Neural cell (in vitro differentiated cells): ENCODE data around the gene ODF2. TPM values are rescaled to one million over a fixed set of nuclear protein-coding genes. Genes with fewer than 3 reads are reported as not detected.

Source experiments
- H2AFZ ChIP-seq: fragments of 200-600, 300-800 bp; sonication (generic), shearing (Covaris generic); 2 replicates; pipeline ENCODE4 v1.6.0; 2014; ENCODE audit warnings: low read depth, mild to moderate bottlenecking, antibody characterized with exemption, low read length, moderate library complexity
- H3F3A ChIP-seq: fragments of 200-600 bp; shearing (Covaris generic); 2 replicates; pipeline ENCODE4 v1.6.1; 2016; ENCODE audit warnings: mild to moderate bottlenecking, moderate library complexity, mixed read lengths, antibody characterized with exemption, low read length; ENCODE audit not compliant: insufficient read depth, poor library complexity, severe bottlenecking
- H3K27ac ChIP-seq: fragments of 200-600, 300-800 bp; sonication (generic), shearing (Covaris generic); 2 replicates; pipeline ENCODE4 v1.5.1; 2014; ENCODE audit warnings: mild to moderate bottlenecking, low read length, moderate library complexity
- H3K27me3 ChIP-seq: fragments of 300-800, 200-600 bp; sonication (generic), shearing (Covaris generic); 2 replicates; pipeline ENCODE4 v1.6.0; 2014; ENCODE audit warnings: mild to moderate bottlenecking, low read depth, low read length, moderate library complexity; ENCODE audit not compliant: insufficient read depth
- H3K36me3 ChIP-seq: fragments of 300-800, 200-600 bp; sonication (generic), shearing (Covaris generic); 2 replicates; pipeline ENCODE4 v1.5.1; 2014; ENCODE audit warnings: mild to moderate bottlenecking, antibody characterized with exemption, low read length, moderate library complexity; ENCODE audit not compliant: insufficient read depth
- H3K4me2 ChIP-seq: fragments of 300-800, 200-600 bp; sonication (generic), shearing (Covaris generic); 2 replicates; pipeline ENCODE4 v1.6.0; 2014; ENCODE audit warnings: mild to moderate bottlenecking, low read length
- H3K4me3 ChIP-seq: fragments of 300-800, 200-600 bp; sonication (generic), shearing (Covaris generic); 2 replicates; pipeline ENCODE4 v1.5.1; 2014; ENCODE audit warnings: mild to moderate bottlenecking, low read length, moderate library complexity
- H3K79me2 ChIP-seq: fragments of 200-600 bp; shearing (Covaris generic); replicated peaks from 2 replicates; pipeline ENCODE4 v1.6.0; 2014; ENCODE audit warnings: mild to moderate bottlenecking, low read length, moderate library complexity; ENCODE audit not compliant: insufficient read depth
- H3K9ac ChIP-seq: fragments of 300-800, 200-600 bp; sonication (generic), shearing (Covaris generic); 2 replicates; pipeline ENCODE4 v1.6.1; 2016; ENCODE audit warnings: mild to moderate bottlenecking, low read length, mixed read lengths
- H3K9me2 ChIP-seq: fragments of 200-600 bp; shearing (Covaris generic); 2 replicates; pipeline ENCODE4 v1.6.1; 2016; ENCODE audit warnings: mild to moderate bottlenecking, low read length, mixed read lengths; ENCODE audit not compliant: insufficient read depth
- H3K9me3 ChIP-seq: fragments of 200-600, 300-800 bp; sonication (generic), shearing (Covaris generic); 2 replicates; pipeline ENCODE4 v1.6.1; 2016; ENCODE audit warnings: mild to moderate bottlenecking, mixed run types, low read length, moderate library complexity, mixed read lengths
- H4K20me1 ChIP-seq: fragments of 200-600 bp; shearing (Covaris generic); 2 replicates; pipeline ENCODE4 v1.6.1; 2016; ENCODE audit warnings: mild to moderate bottlenecking, mixed run types; ENCODE audit not compliant: insufficient read depth
- EP300 ChIP-seq: fragments of 450-650 bp; conservative IDR thresholded peaks from 2 replicates; pipeline ENCODE4 v1.6.1; 2014; ENCODE audit warnings: antibody characterized with exemption, mild to moderate bottlenecking, moderate library complexity; ENCODE audit not compliant: poor library complexity, severe bottlenecking
- EZH2 ChIP-seq: fragments of 200-600, 300-800 bp; shearing (Covaris generic), sonication (generic); IDR thresholded peaks from 2 replicates; pipeline ENCODE4 v1.6.1; 2014; ENCODE audit warnings: antibody characterized with exemption, low read length, borderline replicate concordance, mild to moderate bottlenecking; ENCODE audit not compliant: insufficient read depth, poor library complexity, severe bottlenecking
- MXI1 ChIP-seq: fragments of 450-650 bp; conservative IDR thresholded peaks from 2 replicates; pipeline ENCODE4 v1.6.1; 2014; ENCODE audit warnings: antibody characterized with exemption, mild to moderate bottlenecking; ENCODE audit not compliant: poor library complexity, severe bottlenecking
- POLR2AphosphoS5 ChIP-seq: IDR thresholded peaks from 2 replicates; pipeline ENCODE4 v1.6.1; 2012
- RAD21 ChIP-seq: fragments of 450-650 bp; conservative IDR thresholded peaks from 2 replicates; pipeline ENCODE4 v1.6.1; 2014; ENCODE audit warnings: antibody characterized with exemption, mild to moderate bottlenecking, moderate library complexity
- SMC3 ChIP-seq: fragments of 450-650 bp; conservative IDR thresholded peaks from 2 replicates; pipeline ENCODE4 v1.6.1; 2014; ENCODE audit warnings: antibody characterized with exemption, mild to moderate bottlenecking, moderate library complexity; ENCODE audit not compliant: poor library complexity
- TAF1 ChIP-seq: IDR thresholded peaks from 2 replicates; pipeline ENCODE4 v1.6.1; 2012; ENCODE audit warnings: low read depth
- polyA minus RNA-seq: library from RNA; depleted of rRNA, polyadenylated mRNA; stranded (reverse); fragments of >200 nt; gene quantifications from 2 replicates; pipeline ENCODE4 v1.2.3, GENCODE V29; 2014
- polyA plus RNA-seq: library from polyadenylated mRNA; depleted of rRNA; stranded (reverse); fragments of >200 nt; gene quantifications from 2 replicates; pipeline ENCODE4 v1.2.3, GENCODE V29; 2014
- TF ChIP-seq, protein P1 (sequence below): fragments of 450-650 bp; IDR thresholded peaks from 2 replicates; pipeline ENCODE4 v1.5.1; 2014; ENCODE audit warnings: antibody characterized with exemption, mild to moderate bottlenecking, moderate library complexity; ENCODE audit not compliant: poor library complexity, severe bottlenecking
- TF ChIP-seq, protein P2 (sequence below): IDR thresholded peaks from 2 replicates; pipeline ENCODE4 v1.6.1; 2012; ENCODE audit warnings: borderline replicate concordance

ODF2 gene
- 39.3 and 40.4 TPM in 2 replicates for polyA plus RNA-seq
- polyA minus RNA-seq = 26.3 and 31.1 TPM in 2 replicates

DNA sequence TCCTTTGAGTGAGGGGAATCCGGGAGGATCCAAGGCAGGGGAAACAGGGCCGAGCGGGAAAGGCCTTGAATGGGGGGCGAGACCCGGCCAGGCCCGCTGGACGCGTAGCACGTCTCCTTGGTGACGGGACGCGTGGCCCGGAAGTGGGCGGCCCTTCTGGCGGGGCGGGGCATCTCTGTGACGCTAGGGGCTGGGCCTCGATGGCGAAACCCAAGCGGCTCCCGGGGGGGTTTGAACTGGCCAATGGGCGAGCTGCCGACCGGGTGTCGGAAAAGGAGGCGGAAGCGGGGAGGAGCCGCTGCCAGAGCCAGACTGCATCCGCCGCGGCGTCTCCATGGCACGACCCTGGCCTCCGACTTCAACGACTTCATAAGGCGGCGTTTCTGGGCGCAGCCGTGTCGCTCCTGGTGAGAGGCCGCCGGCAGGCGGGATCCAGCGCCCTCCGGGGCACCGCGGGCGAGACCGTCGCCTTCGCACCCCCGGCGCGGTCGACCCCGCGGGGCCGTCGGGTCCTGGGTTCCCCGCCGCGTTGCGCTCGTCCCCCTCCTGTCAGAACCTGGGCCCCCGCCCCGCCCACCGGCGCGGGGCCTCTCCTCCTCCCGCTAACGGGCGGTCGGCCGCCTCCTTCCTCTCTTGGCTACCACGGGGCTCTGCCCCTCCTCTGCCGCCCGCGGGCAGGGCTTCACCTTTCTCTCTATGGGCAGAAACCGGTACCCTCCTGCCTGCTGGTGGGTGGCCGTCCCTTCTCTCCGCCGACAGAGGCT is at the start of gene ODF2:
Gene ODF2, plus strand, starts transcription at position 158 of the 764 bp plus-strand sequence. Its CDS starts 86 bp downstream, at position 244.
- Histone ChIP-seq H3K79me2 (no peaks in the 10 kb centered on the region), H3K4me3 (peak within 1 kb of the TSS; percentile 94), H3K36me3 (no peaks in the 10 kb centered on the region), H3K4me2 (peak within 1 kb of the TSS; percentile 44), H3K9ac (peak within 1 kb of the TSS; percentile 70), H3K27ac (peak within 1 kb of the TSS; percentile 57), H3K27me3 (no peaks in the 10 kb centered on the region), H3K9me3 (no peaks in the 10 kb centered on the region), H3K9me2 (no peaks in the 10 kb centered on the region), H2AFZ (peak within 1 kb of the TSS; percentile 65), H3F3A (no peaks in the 10 kb centered on the region), H4K20me1 (no peaks in the 10 kb centered on the region)
- TF ChIP-seq TAF1 (peak; percentile 56), POLR2AphosphoS5 (peak; percentile 77), MXI1 (peak; percentile 80), SMC3 (peak; percentile 18), EZH2 (no peak), RAD21 (no peak), EP300 (no peak)
- TF ChIP-seq, protein P1, sequence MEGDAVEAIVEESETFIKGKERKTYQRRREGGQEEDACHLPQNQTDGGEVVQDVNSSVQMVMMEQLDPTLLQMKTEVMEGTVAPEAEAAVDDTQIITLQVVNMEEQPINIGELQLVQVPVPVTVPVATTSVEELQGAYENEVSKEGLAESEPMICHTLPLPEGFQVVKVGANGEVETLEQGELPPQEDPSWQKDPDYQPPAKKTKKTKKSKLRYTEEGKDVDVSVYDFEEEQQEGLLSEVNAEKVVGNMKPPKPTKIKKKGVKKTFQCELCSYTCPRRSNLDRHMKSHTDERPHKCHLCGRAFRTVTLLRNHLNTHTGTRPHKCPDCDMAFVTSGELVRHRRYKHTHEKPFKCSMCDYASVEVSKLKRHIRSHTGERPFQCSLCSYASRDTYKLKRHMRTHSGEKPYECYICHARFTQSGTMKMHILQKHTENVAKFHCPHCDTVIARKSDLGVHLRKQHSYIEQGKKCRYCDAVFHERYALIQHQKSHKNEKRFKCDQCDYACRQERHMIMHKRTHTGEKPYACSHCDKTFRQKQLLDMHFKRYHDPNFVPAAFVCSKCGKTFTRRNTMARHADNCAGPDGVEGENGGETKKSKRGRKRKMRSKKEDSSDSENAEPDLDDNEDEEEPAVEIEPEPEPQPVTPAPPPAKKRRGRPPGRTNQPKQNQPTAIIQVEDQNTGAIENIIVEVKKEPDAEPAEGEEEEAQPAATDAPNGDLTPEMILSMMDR = no peak
- TF ChIP-seq, protein P2, sequence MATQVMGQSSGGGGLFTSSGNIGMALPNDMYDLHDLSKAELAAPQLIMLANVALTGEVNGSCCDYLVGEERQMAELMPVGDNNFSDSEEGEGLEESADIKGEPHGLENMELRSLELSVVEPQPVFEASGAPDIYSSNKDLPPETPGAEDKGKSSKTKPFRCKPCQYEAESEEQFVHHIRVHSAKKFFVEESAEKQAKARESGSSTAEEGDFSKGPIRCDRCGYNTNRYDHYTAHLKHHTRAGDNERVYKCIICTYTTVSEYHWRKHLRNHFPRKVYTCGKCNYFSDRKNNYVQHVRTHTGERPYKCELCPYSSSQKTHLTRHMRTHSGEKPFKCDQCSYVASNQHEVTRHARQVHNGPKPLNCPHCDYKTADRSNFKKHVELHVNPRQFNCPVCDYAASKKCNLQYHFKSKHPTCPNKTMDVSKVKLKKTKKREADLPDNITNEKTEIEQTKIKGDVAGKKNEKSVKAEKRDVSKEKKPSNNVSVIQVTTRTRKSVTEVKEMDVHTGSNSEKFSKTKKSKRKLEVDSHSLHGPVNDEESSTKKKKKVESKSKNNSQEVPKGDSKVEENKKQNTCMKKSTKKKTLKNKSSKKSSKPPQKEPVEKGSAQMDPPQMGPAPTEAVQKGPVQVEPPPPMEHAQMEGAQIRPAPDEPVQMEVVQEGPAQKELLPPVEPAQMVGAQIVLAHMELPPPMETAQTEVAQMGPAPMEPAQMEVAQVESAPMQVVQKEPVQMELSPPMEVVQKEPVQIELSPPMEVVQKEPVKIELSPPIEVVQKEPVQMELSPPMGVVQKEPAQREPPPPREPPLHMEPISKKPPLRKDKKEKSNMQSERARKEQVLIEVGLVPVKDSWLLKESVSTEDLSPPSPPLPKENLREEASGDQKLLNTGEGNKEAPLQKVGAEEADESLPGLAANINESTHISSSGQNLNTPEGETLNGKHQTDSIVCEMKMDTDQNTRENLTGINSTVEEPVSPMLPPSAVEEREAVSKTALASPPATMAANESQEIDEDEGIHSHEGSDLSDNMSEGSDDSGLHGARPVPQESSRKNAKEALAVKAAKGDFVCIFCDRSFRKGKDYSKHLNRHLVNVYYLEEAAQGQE = no peak

DNA sequence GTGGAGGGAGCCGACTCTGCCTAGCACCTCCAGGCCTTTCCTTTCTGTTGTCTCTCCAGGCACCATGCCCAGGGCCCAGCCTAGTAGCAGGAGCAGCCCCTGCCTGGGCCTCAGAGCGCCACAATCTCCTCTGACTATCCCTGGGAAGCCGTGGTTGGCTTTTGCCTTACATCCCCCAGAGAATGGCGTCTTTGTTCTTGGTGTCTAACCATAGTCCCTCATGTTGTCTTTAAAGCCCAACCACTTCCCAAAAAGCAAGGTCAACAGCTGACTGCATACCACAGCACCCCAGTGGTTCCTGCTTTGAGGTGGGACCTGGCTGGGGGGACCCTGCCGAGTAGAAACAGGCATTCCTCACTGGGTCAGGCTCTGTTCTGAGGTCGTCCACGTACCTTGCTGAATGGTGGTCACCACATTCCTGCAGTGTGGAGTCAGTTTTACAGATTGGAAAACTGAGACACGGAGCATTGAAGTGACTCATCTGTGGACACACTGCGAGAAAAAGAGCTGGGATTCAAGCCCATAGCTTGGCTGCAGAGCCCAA is 48.9 kb upstream of the ODF2 start:
- Histone ChIP-seq H4K20me1 (no peaks in the 10 kb centered on the region), H2AFZ (no peak overlapping the region)

More for the DNA sequence above, 48.9 kb upstream of the ODF2 start:
- Histone ChIP-seq H3K4me3 (no peak overlapping the region), H3K79me2 (no peaks in the 10 kb centered on the region), H3K36me3 (no peaks in the 10 kb centered on the region), H3F3A (no peaks in the 10 kb centered on the region), H3K9me3 (no peaks in the 10 kb centered on the region), H3K4me2 (no peak overlapping the region), H3K27me3 (peaks cover 29% of the 10 kb centered on the region), H3K9ac (no peak overlapping the region), H3K9me2 (no peaks in the 10 kb centered on the region), H3K27ac (no peak overlapping the region)
- TF ChIP-seq RAD21 (no peak), POLR2AphosphoS5 (no peak), SMC3 (no peak), TAF1 (no peak)
